ENCODE results near the gene SHKBP1.
A peak's percentile ranks its signal among the peaks of the same experiment; 100 is the strongest.

DNA sequence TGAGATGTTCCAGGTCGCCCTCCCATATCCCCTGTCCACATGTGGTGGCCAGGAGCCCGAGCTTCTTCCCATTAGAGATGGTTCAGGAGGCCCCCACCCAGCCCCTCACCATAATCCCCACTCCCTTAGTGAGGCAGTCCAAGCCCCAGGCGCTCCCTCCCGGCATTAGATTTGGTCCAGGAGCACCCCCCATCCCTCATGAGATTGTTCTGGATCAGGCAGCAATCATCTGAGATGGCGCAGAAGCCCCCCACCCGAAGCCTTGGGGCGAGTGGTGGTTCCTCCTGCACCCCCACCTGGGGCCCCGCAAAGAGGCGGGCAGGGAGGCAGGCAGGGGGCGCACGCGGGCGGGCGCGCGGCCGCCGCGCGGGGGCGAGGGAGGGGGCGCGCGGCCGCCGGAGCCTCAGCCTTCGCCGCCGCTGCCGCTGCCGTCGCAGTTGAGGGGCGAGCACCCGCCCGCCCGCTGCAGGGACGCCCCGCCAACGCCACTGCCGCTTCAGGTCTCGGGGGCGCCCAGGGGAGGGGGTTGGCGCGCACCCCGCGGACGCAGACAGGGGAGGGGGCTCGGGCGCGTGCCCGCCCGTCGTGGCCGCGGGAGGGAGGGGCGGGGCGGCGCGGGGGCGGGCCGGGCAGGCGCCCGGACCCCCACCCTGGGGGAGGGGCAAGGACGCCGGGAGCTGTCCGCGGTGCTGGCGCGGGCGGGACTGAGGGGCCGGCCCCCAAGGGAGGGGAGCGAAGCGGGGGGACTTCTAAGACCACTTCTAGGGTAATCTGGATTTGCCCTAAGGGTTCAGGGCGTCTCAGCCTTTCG is 46.4 kb upstream of the SHKBP1 start:
- no peak for TF ChIP-seq EZH2 (IDR thresholded peaks at IDR 0.05; ENCODE audit: low read depth, low read length, severe bottlenecking)
- no peak for TF ChIP-seq MAFK (IDR thresholded peaks at IDR 0.05; ENCODE audit: low read depth, low read length)
- TF ChIP-seq, protein P1, sequence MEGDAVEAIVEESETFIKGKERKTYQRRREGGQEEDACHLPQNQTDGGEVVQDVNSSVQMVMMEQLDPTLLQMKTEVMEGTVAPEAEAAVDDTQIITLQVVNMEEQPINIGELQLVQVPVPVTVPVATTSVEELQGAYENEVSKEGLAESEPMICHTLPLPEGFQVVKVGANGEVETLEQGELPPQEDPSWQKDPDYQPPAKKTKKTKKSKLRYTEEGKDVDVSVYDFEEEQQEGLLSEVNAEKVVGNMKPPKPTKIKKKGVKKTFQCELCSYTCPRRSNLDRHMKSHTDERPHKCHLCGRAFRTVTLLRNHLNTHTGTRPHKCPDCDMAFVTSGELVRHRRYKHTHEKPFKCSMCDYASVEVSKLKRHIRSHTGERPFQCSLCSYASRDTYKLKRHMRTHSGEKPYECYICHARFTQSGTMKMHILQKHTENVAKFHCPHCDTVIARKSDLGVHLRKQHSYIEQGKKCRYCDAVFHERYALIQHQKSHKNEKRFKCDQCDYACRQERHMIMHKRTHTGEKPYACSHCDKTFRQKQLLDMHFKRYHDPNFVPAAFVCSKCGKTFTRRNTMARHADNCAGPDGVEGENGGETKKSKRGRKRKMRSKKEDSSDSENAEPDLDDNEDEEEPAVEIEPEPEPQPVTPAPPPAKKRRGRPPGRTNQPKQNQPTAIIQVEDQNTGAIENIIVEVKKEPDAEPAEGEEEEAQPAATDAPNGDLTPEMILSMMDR (IDR thresholded peaks at IDR 0.05; ENCODE audit: control extremely low read depth in 1 of 3, insufficient read depth in 1 of 3, low read depth in 1 of 3, low read length in 3 of 3), result peak; percentile 35 to 63 (median 43)
- TF ChIP-seq EP300 (IDR thresholded peaks at IDR 0.05; ENCODE audit: borderline replicate concordance in 1 of 2, low read depth in 2 of 2, low read length in 2 of 2), result no peak
